ENCODE results near the gene ZBTB25. TPM values are rescaled to one million over a fixed set of nuclear protein-coding genes. Genes with fewer than 3 reads are reported as not detected.

The ZBTB25 gene
- total and polyA plus RNA-seq, 3 donors from 2014 or later: 13.3 to 21.3 (median 20.6) TPM

GRCh38 chr14:64419003-64419402, 84.6 kb downstream of the ZBTB25 start:
- Histone ChIP-seq H3K9me3 (no peaks in the 10 kb centered on the region), H3K27ac (no peak overlapping the region), H3K4me3 (no peak overlapping the region), H3K36me3 (ENCODE audit: low read depth, missing control alignments) (no peaks in the 10 kb centered on the region), H3K4me1 (no peaks in the 10 kb centered on the region), H3K27me3 (no peaks in the 10 kb centered on the region)
- WGBS, 2 donors: 92 to 95% methylated on average over 4 to 7 of the region's 7 CpGs
- intact Hi-C loops (cut with DNase I; ENCODE audit: low total_unique reads): no loop called here
- no peak for TF ChIP-seq POLR2A (IDR thresholded peaks at IDR 0.05)
- TF ChIP-seq CTCF (IDR thresholded peaks at IDR 0.05): no peak
- DNase-seq: no peak

- Histone ChIP-seq H3K27me3 (no peaks in the 10 kb centered on the region), H3K4me1 (no peaks in the 10 kb centered on the region), H3K36me3 (ENCODE audit: low read depth, missing control alignments) (no peaks in the 10 kb centered on the region), H3K4me3 (no peak overlapping the region), H3K9me3 (no peaks in the 10 kb centered on the region), H3K27ac (no peak overlapping the region)
- TF ChIP-seq CTCF (IDR thresholded peaks at IDR 0.05): no peak
- TF ChIP-seq POLR2A (IDR thresholded peaks at IDR 0.05): no peak
- no peak for DNase-seq
- WGBS, 2 donors: 97% methylated on average over 7 of the region's 7 CpGs
- intact Hi-C loops (cut with DNase I; ENCODE audit: low total_unique reads): no loop called here
These were observed 85.9 kb downstream of the ZBTB25 start for GRCh38 chr14:64417771-64418125.

GRCh38 chr14:64417055-64417770, 86.4 kb downstream of the ZBTB25 start:
- Histone ChIP-seq H3K4me1 (no peaks in the 10 kb centered on the region), H3K27ac (no peak overlapping the region), H3K27me3 (no peaks in the 10 kb centered on the region), H3K36me3 (ENCODE audit: low read depth, missing control alignments) (no peaks in the 10 kb centered on the region), H3K9me3 (no peaks in the 10 kb centered on the region), H3K4me3 (no peak overlapping the region)
- intact Hi-C loops (cut with DNase I; ENCODE audit: low total_unique reads): no loop called here
- no peak for TF ChIP-seq POLR2A (IDR thresholded peaks at IDR 0.05)
- TF ChIP-seq CTCF (IDR thresholded peaks at IDR 0.05): no peak
- WGBS, 2 donors: 90% methylated on average over 5 of the region's 5 CpGs
- no peak for DNase-seq

GRCh38 chr14:64416348-64416932, 87.2 kb downstream of the ZBTB25 start:
- H3K4me1 ChIP-seq: no peaks in the 10 kb centered on the region
- intact Hi-C loops (cut with DNase I; ENCODE audit: low total_unique reads): no loop called here
- no peak for DNase-seq
- no peaks in the 10 kb centered on the region for H3K9me3 ChIP-seq
- H3K36me3 ChIP-seq (ENCODE audit: low read depth, missing control alignments): no peaks in the 10 kb centered on the region
- H3K27me3 ChIP-seq: no peaks in the 10 kb centered on the region
- WGBS, 2 donors: 88 to 90% methylated on average over 3 of the region's 3 CpGs
- no peak for TF ChIP-seq POLR2A (IDR thresholded peaks at IDR 0.05)
- no peak for TF ChIP-seq CTCF (IDR thresholded peaks at IDR 0.05)
- no peak overlapping the region for H3K4me3 ChIP-seq
- no peak overlapping the region for H3K27ac ChIP-seq

GRCh38 chr14:64412237-64412636, 91.4 kb downstream of the ZBTB25 start:
- no peak overlapping the region for H3K27ac ChIP-seq
- 96 to 100% methylated on average over 1 of the region's 1 CpG for WGBS, 2 donors
- no peak for TF ChIP-seq POLR2A (IDR thresholded peaks at IDR 0.05)
- no peak for TF ChIP-seq CTCF (IDR thresholded peaks at IDR 0.05)

More at GRCh38 chr14:64412237-64412636, 91.4 kb downstream of the ZBTB25 start:
- Histone ChIP-seq H3K4me3 (no peak overlapping the region), H3K4me1 (no peaks in the 10 kb centered on the region), H3K36me3 (ENCODE audit: low read depth, missing control alignments) (no peaks in the 10 kb centered on the region), H3K27me3 (no peaks in the 10 kb centered on the region), H3K9me3 (no peaks in the 10 kb centered on the region)
- intact Hi-C loops (cut with DNase I; ENCODE audit: low total_unique reads): no loop called here
- no peak for DNase-seq
